Measurements from ENCODE around the gene COL15A1.
A peak's percentile ranks its signal among the peaks of the same experiment; 100 is the strongest.

COL15A1 gene

DNA sequence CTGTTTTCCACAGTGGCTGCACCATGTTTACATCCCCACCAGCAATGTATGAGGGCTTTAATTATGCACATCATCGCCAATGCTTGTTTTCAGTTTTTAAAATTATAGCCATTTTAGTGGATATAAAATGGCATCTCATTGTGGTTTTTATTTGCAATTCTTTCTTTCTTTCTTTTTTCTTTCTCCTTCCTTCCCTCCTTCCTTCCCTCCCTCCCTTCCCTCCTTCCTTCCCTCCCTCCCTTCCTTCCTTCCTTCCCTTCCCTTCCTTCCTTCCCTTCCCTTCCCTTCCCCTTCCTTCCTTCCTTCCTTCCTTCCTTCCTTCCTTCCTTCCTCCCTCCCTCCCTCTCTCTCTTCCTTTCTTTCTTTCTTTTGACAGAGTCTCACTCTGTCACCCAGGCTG lies 6.6 kb downstream of the COL15A1 start:
- DNase-seq: no peak

DNA sequence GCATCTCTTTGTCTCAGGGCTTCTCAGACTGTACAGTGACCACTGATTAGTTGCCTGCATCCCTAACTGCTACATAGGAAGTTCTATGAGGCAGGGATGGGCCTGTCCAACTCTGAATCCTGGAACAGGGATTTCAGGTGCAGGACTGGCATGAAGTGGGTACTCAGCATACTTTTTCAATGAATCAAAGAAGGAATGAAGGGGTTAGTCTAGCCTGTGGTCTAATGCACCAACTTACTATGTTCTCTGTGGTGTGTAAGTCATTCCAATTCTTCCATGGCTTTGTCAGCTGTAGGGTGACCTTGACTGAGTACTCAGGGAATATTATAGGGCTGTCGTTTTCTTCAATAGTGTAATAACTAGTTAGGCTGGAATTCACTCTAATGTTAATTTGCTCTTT lies 8.3 kb downstream of the COL15A1 start:
- DNase-seq: no peak

DNA sequence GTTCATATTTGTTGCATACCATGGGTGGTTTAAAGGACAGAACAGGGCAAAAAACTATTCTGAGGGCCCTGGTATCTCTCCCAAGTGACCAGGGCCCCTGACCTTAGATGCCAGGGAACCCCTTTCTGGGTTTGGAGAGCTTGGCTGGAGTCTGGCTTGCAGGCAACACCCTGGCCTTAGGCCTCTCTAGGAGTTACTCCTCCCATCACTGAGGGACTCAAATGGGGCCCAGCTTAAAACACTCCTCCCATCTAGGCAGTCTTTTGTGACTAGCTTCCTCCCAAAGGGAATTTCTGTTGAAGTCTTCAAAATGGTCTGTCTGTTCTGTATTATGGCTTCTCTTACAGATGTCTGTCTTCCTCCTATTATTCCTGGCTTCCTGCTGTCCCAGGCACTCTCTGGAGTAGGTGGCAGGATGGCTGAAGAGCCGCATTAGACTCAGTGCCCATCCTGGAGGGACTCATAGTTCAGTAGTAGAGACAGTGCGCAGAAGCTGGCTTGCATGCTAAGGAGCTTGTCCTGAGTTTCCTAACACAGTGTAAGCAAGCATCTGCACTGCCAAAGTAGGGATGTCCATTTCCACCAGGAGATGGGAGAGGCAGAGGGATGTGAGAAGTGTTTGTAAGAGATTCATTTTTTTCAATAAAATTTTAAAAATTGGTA lies 10.0 kb downstream of the COL15A1 start:
- DNase-seq: no peak

DNA sequence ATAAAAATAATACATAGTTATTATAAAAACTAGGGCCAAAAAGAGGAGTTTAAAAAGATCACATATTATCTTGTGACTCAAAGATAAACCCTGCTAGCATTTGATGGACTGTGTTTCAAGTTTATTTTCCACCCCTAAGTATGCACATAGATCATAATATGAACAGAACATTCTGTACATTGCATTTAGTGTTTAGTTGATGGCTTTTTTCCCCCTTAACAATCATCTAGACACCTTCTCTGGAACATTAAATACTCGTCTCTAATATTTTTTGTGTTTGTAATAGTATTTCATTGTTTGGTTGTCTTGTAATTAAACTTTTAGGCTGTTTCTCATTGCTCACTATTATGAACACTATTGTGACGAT lies 10.5 kb downstream of the COL15A1 start:
- no peak for DNase-seq

DNA sequence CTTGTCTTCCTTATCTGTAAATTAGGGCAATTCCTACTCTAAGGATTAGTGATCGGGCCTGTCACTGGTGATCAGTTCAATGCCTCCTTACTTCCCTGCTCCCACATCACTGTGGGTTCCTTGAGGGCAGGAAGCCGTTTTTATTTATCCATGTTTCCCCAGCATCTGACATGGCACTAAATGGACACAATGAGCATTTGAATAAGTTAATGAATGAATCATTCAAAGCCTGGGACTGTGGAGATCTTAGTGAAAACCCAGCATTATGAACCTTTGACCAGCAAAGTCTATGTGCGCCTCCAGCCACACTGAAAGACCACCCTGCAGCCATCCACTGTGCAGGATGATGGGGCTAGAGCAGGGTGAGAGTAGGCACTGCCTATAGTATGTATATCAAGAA lies 11.6 kb downstream of the COL15A1 start:
- DNase-seq: no peak

DNA sequence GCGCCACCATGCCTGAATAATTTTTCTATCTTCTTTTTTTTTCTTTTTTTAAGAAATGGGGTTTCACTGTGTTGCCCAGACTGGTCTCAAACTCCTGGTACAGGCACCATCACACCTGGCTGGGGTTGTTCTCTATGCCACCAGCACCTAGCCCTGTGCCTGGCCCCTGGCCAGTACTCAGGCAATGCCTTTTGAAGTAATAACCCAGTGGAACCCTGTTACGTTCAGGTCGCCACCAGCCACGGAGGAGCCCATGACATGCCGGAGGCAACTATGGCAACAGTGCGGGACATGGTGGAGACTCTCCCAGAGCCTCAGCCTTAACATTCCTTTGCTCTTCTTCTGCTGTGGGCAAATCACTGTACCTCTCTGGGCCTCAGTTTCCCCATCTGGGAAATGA lies 14.1 kb downstream of the COL15A1 start:
- DNase-seq: no peak

DNA sequence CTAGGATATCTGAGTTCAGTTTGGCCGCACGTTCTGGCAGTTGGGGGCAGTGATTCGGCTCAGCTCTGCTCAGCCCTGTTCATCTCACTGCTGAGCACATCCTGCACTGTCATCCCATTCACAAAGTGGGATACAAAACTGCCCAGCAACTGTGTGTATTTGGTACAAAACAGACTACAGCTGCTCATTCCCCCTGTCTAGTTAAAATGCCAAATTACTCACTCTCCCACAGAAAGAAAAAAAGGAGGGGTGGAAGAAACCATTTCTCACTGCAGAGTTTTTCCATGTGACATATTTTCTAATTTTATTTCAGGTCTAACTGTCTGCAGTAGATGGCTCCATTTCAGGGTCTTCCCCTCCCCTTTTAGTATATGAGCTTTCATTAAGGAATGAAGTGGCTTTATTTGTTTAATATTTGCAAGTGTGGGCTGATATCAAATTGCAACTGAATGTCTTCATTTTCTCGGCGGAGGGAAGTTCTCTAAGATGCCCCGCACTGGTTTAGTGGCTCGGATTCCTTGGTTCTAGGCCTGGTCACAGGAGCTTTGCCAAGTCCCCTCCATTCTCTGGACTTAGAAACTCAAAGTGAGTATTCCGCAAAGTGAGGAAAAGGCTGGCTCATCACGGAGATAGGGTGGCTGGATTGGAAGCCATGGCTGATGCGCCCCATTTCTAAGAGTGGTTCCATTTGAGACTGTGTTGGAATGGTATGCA lies 14.7 kb downstream of the COL15A1 start:
- peak; percentile 96 for DNase-seq

DNA sequence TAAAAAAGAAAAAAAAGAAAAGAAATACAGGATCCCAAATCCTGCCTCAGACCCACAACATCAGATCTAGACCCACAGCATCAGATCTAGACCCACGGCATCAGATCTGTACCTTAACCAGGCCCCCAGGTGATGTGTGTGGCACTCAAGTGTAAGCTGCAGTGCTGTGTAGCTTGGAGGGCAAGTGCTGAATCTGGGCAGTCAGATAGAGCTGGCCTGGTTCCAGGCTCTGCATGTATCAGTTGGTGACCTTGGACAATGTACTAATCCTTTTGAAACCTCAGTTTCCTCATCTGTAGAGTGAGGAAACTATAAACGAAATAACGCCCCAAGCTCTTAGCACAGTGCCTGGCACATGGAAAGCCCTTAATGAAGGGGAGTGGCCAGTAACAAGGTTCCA lies 16.7 kb downstream of the COL15A1 start:
- no peak for DNase-seq

DNA sequence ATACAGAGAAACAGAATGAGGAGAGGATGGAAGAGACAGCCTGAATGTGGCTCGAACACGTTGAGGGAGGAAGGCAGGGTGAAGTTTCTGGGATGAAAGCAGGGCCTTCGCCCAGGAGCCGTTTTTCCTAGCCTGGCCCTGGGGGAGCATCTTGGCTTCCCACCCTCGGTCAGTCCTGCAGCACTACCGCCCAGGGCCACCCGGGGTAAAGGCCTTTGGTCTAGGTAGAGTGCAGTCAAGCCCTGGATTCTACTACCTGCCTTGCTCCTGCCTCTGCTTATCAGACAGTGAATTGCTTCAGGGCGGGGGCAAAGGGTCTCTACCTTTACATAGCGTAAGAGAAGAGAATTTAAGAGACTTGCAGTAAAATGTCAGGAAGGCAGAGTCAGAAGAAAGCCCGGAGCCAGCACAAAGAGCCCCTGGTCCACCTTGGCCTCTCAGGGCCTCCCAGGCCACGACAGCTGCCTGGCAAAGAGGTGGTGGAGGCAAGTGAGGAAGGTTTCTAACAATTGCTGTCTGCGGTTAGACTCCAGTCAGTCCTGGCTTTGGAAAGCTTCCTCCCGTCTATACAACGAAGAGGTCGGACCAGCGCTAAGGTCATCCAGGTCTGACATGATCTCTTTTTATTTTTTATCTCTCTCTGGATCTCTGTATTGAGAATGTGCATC lies 17.9 kb downstream of the COL15A1 start:
- DNase-seq: no peak

DNA sequence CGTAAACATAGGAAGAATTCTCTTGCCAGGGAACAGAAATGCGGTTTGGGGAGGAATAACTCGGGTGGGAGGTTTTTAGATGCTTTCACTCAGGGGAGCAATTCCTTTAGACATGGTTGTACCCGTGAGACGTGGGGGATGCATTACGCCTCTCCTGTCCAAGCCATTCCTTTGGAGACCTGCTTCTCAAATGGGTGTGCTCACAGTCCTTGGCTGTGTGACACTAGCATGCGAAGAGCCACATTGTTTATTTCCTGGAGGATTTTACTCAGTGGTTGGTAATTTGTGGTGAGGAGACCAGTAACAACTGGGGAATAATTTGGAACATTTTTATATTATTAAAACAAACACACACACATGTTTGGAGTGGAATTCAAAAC lies 18.5 kb downstream of the COL15A1 start:
- peak; percentile 84 for DNase-seq

DNA sequence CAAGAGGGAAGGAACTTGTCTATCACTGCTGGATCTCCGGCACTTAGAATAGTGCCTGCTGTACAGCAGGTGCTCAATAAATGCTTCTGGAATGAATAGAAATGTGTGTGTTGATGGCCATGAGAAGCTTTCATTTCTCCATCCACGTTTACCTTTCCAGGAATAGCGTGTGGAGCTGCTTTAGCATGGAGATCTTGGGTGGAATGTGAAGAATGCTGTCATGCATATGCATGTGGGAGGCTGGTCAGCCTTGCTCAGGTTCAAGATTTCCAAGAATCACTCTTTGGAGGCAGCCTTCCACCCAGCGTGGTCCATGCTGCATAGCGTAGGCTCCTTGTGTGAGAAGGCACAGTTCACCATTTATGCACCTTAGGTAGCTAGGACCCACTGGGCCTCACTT lies 19.2 kb downstream of the COL15A1 start:
- peak; percentile 58 for DNase-seq

DNA sequence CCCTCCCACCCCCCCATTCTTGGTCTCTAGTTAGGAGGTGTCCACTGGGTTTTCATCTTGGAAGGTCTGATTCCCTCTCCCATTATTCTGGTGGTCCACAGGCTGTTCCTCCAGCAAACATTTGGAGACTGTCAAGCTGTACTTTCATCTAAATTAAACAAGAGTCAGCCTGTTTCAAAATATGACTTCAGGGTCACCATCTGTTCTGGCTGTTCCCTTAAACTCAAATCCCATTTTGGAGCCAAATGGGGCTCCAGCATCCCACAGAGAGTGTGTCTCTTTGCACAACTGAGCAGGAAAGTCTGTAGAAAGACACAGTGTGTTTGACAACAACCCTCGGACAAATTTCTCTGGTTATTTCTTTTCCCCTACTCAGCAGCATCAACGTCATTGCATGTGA lies 20.5 kb downstream of the COL15A1 start:
- DNase-seq: no peak

DNA sequence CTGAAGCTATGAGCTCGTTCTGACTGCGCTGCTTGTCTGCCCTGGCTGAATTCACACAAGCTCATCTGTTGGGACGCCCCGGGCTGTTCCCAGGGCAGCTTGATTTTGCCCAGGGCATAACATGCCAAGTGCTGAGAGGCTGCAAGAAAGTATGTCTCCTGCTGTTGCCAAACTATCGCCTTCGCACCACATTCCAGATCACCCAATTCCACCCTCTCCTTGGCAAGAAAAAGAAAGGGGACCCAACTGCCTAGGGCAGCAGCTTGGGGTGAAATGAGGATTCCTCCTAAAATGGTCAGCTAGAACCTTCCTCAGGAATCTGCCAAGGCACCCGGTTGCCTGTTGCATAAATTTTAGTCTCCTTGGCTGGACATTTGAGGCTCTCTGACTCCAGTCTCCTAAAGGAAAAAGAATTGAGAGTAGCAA lies 21.2 kb downstream of the COL15A1 start:
- DNase-seq: no peak

DNA sequence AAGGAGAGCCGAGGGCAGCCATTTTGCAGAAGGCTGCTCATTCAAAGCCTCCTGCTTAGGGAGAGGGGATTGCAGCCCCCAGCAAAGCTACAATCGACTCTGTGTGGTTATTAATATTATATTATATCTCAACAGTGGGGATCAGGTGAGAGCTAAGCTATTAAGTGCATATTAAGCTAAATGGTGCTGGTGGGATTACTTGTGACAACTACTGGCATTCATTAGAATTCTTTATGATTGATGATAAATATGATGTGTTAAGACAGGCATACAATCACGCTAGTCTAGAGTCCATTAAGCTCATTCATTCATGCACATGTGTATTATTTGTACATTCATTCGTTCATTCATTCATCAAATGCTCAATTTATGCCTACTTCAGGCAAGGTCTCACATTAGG lies 23.0 kb downstream of the COL15A1 start:
- no peak for DNase-seq

DNA sequence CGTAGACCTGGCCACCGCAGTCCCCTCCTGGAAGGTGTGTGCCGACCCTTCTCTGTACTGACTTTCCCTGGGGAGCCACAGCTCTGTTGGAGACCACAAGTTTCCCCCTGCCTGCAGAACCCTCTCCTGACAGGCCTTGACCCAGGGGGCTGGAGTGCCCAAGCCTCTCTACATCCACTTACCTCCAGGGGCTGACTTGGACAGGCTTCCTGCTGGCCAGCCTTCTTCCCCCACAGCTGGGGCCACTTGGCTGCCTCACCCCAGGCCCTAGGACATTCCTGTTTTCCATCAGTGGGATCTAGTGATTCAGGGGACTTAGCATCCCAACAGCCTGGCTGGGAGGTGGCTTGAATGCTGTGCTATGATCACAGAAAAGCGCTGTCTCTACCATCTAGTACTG lies 23.6 kb downstream of the COL15A1 start:
- no peak for DNase-seq

DNA sequence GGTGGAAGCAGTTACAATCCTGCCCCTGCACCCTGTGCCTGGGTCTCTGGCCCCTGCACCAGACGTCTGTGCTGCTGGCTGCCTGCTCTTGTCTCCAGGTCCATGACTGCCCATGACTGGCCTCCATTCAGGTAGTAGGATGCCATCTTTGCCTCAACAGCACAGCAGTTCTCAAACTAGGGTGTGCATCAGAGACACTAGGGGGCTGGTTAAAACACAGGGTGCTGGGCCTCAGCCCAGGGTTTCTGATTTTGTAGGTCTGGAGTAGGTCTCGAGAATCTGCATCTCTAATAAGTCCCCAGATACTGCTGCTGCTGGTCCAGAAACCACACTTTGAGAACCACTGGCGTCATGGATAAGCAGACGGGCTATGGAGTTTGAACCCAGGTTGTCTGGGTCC lies 24.0 kb downstream of the COL15A1 start:
- no peak for DNase-seq

DNA sequence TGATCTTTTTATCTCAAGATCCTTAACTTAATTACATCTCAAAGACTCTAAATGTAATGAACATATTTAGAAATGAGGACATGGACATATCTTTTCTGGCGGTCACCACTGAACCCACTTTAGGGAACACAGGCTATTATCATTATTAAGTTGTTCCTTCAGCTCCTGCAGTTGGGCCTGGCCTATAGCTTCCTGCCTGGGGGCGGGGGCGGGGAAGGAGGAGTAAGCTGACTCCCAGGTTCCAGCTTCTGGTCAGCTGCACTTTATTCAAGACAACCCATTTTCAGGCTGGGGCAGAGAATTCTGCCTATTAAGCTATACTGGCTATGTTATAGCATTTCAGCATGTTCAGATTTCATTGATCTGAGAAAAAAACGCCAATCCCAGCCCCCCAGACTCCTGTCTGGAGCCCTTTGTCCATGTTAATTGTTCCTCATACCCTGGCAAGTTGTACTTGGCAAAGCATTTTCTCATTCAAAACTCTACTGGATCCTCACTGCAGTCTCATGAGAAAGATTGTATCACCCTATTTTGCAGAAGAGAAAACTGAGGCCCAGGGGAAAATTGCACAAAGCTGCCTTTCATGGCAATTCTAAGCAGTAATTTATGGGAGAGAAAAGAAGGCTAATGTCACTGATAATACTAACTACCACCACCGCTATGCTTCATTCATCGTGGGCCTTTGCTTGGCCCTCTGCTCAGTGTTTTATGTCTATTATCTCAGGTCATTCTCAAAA lies 25.1 kb downstream of the COL15A1 start:
- no peak for DNase-seq

DNA sequence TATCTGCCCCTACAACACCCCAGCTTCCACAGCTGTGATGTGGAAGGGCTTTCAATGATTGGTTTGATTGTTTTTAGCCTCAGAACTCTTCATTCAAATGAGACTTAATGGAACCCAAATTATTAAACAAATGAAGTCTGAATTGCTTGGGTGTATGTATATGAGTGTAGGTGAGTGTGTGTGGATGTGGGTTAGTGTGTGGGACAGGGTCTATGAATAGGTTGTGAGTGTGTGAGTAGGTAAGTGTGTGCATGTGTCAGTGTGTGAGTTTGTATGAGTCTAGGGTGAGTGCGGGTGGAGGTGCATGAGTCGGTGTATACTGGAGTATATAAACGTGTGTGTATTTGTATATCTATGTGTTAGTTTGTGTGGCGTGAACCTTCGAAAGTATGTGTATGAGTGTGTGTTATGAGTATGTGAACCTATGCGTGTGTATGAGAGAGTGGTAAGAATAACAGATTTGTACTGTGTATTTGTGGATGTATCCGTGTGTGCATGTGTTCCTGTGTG lies 26.9 kb downstream of the COL15A1 start:
- no peak for DNase-seq

DNA sequence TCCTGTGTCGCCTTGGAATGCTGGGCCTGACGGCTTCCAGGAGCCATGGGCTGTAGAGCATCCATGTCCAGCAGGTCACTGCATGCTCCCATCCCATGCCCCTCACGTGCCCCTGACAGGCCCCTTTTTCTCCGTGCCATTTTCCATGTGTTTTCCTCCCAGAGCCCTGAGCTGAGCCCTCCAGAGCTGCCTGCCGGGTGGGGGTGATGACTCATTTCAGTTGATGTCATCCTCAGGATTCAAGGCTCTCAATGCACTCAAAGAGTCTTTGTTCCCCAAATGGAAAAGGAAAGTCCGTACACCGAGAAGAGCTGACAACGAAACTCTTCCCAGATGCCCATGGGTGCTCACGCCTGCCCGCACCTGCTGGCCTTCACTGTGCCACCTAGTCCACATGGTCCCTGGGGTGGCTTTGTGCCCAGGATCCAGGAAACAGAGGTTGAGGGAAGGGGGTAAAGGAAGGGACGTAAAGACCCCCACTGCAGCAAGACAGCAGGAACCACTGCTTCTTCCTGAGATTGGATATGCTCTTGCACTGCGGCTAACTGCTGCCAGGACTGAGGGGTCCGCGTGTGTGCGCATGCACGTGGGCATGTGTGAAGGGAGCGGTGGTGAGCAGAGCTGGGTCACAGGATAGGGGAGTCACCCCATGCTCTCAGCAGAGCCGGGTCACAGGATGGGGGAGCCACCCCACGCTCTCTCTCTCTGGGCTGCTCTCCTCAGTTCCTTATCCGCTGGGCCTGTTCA lies 27.6 kb downstream of the COL15A1 start:
- DNase-seq: peak; percentile 84

DNA sequence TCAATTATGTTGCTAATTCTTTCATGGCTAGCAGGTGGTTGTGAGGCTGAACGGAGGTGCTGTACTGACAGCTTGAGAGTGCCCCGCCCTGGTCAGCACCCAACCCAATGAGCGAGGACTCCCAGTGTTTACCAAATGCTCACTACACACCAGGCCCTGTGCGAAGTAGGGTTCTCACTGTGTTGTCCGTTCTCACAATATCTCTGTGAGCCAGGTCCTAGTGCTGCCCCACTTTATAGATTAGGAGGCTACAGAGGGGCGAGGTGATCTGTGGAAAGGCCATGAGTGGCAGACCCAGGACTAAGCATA lies 28.2 kb downstream of the COL15A1 start:
- no peak for DNase-seq

DNA sequence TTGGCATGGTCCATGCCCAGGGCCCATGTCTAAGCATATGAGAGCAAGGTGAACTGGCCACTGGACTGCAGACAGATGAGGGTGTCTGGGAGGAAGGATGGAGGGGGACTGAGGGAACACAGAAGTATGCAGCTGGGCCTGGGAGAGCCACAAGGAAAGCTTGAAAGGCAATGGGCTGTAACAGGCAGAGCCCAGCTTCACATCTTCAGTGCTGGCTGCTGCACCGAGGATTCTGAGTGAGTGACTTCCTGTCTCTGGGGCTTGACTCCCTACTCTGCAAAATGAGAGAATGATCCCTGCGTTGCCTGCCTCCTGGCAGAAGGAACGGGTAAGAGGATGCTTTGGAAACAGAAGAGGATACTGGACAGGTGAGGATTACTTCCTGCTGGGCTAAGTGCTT lies 29.0 kb downstream of the COL15A1 start:
- DNase-seq: no peak

DNA sequence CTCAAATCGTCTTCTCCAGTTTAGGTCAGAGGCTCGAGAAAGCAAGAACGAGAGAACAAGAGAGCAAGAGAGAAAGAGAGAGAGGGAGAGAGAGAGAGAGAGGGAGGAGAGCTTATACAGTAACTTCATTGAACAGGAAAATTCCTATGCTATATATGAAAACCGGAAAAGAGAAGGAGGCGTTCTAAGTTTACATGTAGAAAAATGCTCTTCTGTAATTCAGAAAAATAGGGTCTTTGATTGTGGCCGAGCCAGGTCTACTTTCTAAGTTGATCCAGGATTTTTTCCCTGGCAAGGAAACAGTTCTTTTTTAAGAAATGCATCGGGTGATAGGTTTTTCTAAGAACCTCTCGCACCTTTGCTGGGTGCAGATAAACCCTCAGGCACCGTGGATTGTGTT lies 29.5 kb downstream of the COL15A1 start:
- no peak for DNase-seq

DNA sequence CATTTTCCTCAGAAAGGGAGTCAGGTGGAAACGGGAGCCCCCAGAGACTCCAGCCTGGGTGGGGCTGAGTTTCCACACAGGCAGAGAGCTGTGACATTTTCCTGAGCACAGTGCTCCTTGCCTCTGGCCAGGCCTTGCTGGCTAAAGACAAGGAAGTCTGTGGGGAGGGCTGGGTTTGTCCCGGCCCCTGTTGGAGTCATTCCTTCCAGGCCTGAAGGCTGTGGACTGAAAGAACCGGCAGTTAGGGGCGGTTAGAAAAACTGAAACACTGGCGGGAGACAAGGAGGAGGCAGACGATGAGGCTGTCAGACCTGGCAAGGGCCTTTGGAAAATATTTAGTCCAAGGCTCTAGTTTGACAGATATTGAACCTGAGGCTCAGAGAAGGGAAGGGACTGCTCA lies 29.9 kb downstream of the COL15A1 start:
- no peak for DNase-seq

Data from fibroblast of skin of right biceps (primary cell).